Bronchial epithelial cell (primary cell): ENCODE results near the gene TIAL1. TPM values are rescaled to one million over a fixed set of nuclear protein-coding genes. Genes with fewer than 3 reads are reported as not detected.

ENCODE experiments used
- DNase-seq: peaks from one replicate; pipeline ENCODE4 v3.0.0-alpha.2; 2010; ENCODE audit warnings: low read depth
- FAIRE-seq: peaks from 2 replicates; lab custom pipeline; 2011; peaks lifted over from hg19 to GRCh38; lab: Jason Lieb, UNC
- H3K27me3 ChIP-seq: 2 replicates; pipeline ENCODE4 v1.5.1; 2011; ENCODE audit warnings: low read length; ENCODE audit not compliant: control insufficient read depth, insufficient read depth
- H3K36me3 ChIP-seq: 2 replicates; pipeline ENCODE4 v1.5.1; 2011; ENCODE audit warnings: low read length; ENCODE audit not compliant: control insufficient read depth, insufficient read depth
- H3K4me3 ChIP-seq: 2 replicates; pipeline ENCODE4 v1.5.1; 2011; ENCODE audit warnings: mild to moderate bottlenecking, low read depth, low read length, control low read depth
- total RNA-seq: library from RNA; depleted of rRNA; stranded (reverse); fragments of >200 nt; gene quantifications from 2 replicates; pipeline ENCODE4 v1.2.1, GENCODE V29; 2014
- TF ChIP-seq, protein P1 (sequence below): IDR thresholded peaks from 2 replicates; pipeline ENCODE4 v1.5.1; 2011; ENCODE audit warnings: mild to moderate bottlenecking, moderate library complexity, low read length, control low read depth, inconsistent platforms; ENCODE audit not compliant: insufficient read depth, severe bottlenecking

The TIAL1 gene
- total RNA-seq, 1 donor from 2014 or later = 28.4 TPM

GRCh38 chr10:119549247-119549999, 47.3 kb downstream of the TIAL1 start:
- FAIRE-seq = no peak
- Histone ChIP-seq H3K27me3 (no peaks in the 10 kb centered on the region), H3K36me3 (no peaks in the 10 kb centered on the region), H3K4me3 (no peak overlapping the region)
- DNase-seq = peak; percentile 94
- TF ChIP-seq, protein P1, sequence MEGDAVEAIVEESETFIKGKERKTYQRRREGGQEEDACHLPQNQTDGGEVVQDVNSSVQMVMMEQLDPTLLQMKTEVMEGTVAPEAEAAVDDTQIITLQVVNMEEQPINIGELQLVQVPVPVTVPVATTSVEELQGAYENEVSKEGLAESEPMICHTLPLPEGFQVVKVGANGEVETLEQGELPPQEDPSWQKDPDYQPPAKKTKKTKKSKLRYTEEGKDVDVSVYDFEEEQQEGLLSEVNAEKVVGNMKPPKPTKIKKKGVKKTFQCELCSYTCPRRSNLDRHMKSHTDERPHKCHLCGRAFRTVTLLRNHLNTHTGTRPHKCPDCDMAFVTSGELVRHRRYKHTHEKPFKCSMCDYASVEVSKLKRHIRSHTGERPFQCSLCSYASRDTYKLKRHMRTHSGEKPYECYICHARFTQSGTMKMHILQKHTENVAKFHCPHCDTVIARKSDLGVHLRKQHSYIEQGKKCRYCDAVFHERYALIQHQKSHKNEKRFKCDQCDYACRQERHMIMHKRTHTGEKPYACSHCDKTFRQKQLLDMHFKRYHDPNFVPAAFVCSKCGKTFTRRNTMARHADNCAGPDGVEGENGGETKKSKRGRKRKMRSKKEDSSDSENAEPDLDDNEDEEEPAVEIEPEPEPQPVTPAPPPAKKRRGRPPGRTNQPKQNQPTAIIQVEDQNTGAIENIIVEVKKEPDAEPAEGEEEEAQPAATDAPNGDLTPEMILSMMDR = no peak

DNA sequence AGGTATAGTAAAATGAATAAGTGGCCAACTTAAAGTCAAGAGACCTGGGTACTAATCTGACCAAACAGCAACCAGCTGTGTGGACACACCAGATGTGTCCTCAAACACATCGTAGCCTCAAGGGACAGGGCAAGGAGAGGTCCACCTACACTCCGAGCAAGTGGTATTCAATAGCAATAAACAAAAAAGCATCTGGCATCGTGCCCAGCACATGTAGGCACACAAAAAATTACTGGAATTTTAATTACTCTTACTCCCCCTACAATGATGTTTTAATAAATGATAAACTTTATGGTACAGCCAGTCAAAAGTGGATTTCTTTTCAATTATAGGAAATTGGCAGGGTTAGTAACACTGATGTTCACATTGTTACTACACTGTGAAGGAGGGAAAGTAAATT, 50.8 kb downstream of the TIAL1 start:
- FAIRE-seq (no peak), DNase-seq (no peak)
- TF ChIP-seq, protein P1 = no peak
- Histone ChIP-seq H3K4me3 (no peak overlapping the region), H3K36me3 (no peaks in the 10 kb centered on the region), H3K27me3 (no peaks in the 10 kb centered on the region)

DNA sequence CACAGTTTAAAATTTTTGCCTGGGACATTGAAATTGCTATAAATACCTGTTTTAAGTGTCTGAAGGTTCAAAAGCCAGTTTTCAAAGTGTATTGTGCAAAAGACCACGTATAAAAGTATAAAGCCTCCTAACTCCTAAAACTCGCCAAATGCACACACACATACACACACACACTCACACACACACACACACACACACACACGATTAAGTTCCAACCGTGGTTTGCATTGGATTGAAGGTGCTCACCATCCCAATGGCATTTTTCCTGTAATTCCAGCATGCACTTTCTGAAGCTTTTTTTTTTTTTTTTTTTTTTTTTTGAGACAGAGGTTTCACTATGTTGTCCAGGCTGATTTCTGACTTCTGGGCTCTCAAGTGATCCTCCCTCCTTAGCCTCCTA, 51.5 kb downstream of the TIAL1 start:
- Histone ChIP-seq H3K4me3 (no peak overlapping the region), H3K27me3 (no peaks in the 10 kb centered on the region), H3K36me3 (no peaks in the 10 kb centered on the region)
- DNase-seq = no peak
- TF ChIP-seq, protein P1 = no peak
- no peak for FAIRE-seq

DNA sequence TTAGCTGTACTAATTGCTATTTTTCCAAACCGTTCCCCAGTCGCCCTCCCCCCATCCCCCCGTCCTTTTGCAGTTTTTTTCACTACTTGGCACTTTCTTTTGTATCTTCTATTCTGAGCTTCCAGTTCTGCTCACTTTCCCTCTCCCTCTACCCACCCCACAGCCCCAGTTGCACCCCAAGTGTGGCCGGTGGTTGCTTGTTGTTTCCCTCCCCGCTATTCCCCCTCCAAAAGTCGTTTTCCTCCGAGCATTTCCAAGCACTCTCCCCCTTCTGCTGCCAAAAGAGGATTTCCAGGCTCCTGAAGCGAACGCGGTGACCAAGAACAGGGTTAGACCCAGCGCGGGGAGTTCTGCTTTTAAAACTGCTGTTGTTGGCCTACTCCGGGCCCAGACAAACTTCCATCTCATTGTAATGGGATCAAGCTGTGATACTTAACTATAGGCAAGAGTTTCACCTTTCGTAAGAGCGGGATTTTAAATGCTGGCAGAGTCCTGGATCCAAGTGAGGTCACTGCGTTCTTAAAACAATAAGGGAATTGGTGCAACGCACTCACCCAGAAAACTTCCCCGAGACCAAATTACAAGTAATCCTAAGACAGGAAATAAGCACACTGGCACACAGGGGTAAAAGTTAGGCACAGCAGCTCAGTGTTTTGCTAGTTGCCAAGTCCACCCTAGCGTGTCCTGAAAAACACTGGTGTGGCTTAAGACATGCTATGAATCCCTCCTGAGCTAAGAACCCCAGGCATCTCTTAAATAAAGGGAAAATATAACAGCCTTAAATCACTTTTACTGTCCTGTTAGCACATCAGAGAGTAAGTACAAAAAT, 52.7 kb downstream of the TIAL1 start:
- DNase-seq (peak; percentile 58), FAIRE-seq (no peak)
- H3K27me3 ChIP-seq = no peaks in the 10 kb centered on the region
- no peaks in the 10 kb centered on the region for H3K36me3 ChIP-seq
- TF ChIP-seq, protein P1 = no peak
- peak overlapping the region; percentile 60 for H3K4me3 ChIP-seq

GRCh38 chr10:119542988-119543813, 53.6 kb downstream of the TIAL1 start:
- FAIRE-seq (no peak), DNase-seq (no peak)
- TF ChIP-seq, protein P1 = peak; percentile 61
- H3K4me3 ChIP-seq = peak overlapping the region; percentile 60
- H3K36me3 ChIP-seq = no peaks in the 10 kb centered on the region
- H3K27me3 ChIP-seq = no peaks in the 10 kb centered on the region
